IMR-90 (cell line): ENCODE measurements around the gene ST6GALNAC3.

ENCODE experiments used
- CHD1 ChIP-seq: IDR thresholded peaks from 2 replicates; pipeline ENCODE4 v1.6.1; 2012; ENCODE audit warnings: low read depth, low read length, improper control_type of control experiment
- CTCF ChIP-seq: conservative IDR thresholded peaks from 2 replicates; pipeline ENCODE4 v1.5.1; 2012; ENCODE audit warnings: mild to moderate bottlenecking, low read depth, low read length, improper control_type of control experiment
- MAFK ChIP-seq: IDR thresholded peaks from 2 replicates; pipeline ENCODE4 v1.6.1; 2012; ENCODE audit warnings: low read depth, low read length, improper control_type of control experiment
- RAD21 ChIP-seq: IDR thresholded peaks from 2 replicates; pipeline ENCODE4 v1.6.1; 2012; ENCODE audit warnings: low read length, improper control_type of control experiment
- RFX5 ChIP-seq: IDR thresholded peaks from 2 replicates; pipeline ENCODE4 v1.8.0; 2012; ENCODE audit warnings: low read depth, mild to moderate bottlenecking, low read length, moderate library complexity

- TF ChIP-seq CTCF (no peak), RFX5 (no peak), CHD1 (no peak), MAFK (no peak), RAD21 (no peak)
These were observed 114.8 kb downstream of the ST6GALNAC3 start for GRCh38 chr1:76189310-76189709.
